ENCODE data around the gene SAXO1. TPM values are rescaled to one million over a fixed set of nuclear protein-coding genes. Genes with fewer than 3 reads are reported as not detected.

SAXO1 gene
- total and polyA plus RNA-seq, 2 experiments from 2014 or later, result 0.02 TPM; not detected in 1

DNA sequence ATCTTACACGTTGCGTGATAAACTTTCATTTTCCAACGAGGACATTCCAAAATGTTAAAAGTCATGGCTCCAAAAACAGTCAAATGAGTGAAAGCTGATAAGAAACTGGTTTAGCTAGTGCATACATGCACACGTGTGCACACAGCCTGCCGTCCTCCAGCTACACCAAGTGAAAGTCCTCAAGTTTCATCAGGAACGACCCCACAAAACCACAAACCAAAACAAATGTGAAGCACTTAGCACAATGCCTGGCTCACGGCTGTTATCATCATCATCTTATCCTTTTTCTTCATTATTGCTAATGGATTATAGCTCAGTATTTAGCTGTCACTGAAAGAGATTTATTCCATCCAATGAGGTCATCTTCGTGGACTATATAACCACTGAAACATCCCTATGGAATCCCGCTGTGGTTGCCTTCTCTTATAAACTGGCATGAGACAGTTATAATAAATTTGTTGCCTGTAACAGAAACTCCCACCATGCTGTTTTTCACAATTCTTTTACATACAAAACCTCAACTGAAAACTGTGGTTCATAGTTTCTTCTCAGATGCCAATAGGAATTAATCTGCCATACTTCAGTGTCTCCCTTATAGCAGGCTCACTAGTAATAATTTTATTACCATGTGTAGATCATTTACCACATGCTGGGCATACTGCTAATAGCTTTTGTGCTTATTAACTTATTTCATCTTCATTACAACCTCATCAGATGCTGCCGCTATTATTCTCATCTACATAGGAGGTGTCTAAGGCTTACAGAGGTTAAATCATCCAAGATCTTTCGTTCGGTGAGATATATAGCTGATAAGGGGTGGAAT is 56.1 kb downstream of the SAXO1 start:
- Histone ChIP-seq H2AFZ (peak overlapping the region; percentile 43; the same call in 1 of the 2 replicates), H3K27me3 (ENCODE audit: insufficient read depth) (no peaks in the 10 kb centered on the region), H3K9me2 (ENCODE audit: insufficient read depth) (no peaks in the 10 kb centered on the region), H3K27ac (ENCODE audit: low read depth) (no peak overlapping the region), H3F3A (replicated peaks; ENCODE audit: low read depth) (no peaks in the 10 kb centered on the region), H3K4me1 (ENCODE audit: insufficient read depth) (0 out of 2 replicates have a peak, but pooled peaks cover 6% of the 10 kb centered on the region), H3K79me2 (replicated peaks; ENCODE audit: insufficient read depth) (no peaks in the 10 kb centered on the region; the same call in 1 of the 2 replicates), H4K20me1 (replicated peaks; ENCODE audit: insufficient read depth) (no peaks in the 10 kb centered on the region), H3K4me3 (no peak overlapping the region), H3K4me2 (no peak overlapping the region), H3K36me3 (ENCODE audit: insufficient read depth) (no peaks in the 10 kb centered on the region)
- Mint-ChIP-seq H3K36me3 (ENCODE audit: low read depth) (no peaks in the 10 kb centered on the region), H3K9me3 (no peaks in the 10 kb centered on the region), H3K27me3 (ENCODE audit: insufficient read depth, low read depth, poor library complexity) (peaks cover 10% of the 10 kb centered on the region), H3K27ac (no peak overlapping the region), H3K4me1 (peaks cover 18% of the 10 kb centered on the region; the same call in 2 of the 3 replicates), H3K4me3 (no peak overlapping the region)
- TF ChIP-seq, protein P1, sequence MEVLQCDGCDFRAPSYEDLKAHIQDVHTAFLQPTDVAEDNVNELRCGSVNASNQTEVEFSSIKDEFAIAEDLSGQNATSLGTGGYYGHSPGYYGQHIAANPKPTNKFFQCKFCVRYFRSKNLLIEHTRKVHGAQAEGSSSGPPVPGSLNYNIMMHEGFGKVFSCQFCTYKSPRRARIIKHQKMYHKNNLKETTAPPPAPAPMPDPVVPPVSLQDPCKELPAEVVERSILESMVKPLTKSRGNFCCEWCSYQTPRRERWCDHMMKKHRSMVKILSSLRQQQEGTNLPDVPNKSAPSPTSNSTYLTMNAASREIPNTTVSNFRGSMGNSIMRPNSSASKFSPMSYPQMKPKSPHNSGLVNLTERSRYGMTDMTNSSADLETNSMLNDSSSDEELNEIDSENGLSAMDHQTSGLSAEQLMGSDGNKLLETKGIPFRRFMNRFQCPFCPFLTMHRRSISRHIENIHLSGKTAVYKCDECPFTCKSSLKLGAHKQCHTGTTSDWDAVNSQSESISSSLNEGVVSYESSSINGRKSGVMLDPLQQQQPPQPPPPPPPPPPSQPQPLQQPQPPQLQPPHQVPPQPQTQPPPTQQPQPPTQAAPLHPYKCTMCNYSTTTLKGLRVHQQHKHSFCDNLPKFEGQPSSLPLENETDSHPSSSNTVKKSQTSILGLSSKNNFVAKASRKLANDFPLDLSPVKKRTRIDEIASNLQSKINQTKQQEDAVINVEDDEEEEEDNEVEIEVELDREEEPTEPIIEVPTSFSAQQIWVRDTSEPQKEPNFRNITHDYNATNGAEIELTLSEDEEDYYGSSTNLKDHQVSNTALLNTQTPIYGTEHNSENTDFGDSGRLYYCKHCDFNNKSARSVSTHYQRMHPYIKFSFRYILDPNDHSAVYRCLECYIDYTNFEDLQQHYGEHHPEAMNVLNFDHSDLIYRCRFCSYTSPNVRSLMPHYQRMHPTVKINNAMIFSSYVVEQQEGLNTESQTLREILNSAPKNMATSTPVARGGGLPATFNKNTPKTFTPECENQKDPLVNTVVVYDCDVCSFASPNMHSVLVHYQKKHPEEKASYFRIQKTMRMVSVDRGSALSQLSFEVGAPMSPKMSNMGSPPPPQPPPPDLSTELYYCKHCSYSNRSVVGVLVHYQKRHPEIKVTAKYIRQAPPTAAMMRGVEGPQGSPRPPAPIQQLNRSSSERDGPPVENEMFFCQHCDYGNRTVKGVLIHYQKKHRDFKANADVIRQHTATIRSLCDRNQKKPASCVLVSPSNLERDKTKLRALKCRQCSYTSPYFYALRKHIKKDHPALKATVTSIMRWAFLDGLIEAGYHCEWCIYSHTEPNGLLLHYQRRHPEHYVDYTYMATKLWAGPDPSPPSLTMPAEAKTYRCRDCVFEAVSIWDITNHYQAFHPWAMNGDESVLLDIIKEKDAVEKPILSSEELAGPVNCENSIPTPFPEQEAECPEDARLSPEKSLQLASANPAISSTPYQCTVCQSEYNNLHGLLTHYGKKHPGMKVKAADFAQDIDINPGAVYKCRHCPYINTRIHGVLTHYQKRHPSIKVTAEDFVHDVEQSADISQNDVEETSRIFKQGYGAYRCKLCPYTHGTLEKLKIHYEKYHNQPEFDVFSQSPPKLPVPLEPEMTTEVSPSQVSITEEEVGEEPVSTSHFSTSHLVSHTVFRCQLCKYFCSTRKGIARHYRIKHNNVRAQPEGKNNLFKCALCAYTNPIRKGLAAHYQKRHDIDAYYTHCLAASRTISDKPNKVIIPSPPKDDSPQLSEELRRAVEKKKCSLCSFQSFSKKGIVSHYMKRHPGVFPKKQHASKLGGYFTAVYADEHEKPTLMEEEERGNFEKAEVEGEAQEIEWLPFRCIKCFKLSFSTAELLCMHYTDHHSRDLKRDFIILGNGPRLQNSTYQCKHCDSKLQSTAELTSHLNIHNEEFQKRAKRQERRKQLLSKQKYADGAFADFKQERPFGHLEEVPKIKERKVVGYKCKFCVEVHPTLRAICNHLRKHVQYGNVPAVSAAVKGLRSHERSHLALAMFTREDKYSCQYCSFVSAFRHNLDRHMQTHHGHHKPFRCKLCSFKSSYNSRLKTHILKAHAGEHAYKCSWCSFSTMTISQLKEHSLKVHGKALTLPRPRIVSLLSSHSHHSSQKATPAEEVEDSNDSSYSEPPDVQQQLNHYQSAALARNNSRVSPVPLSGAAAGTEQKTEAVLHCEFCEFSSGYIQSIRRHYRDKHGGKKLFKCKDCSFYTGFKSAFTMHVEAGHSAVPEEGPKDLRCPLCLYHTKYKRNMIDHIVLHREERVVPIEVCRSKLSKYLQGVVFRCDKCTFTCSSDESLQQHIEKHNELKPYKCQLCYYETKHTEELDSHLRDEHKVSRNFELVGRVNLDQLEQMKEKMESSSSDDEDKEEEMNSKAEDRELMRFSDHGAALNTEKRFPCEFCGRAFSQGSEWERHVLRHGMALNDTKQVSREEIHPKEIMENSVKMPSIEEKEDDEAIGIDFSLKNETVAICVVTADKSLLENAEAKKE (CRISPR knock-in tag; IDR thresholded peaks at IDR 0.05), result no peak
- TF ChIP-seq CREB1 (CRISPR knock-in tag; IDR thresholded peaks at IDR 0.05; ENCODE audit: low read depth) (no peak), NANOG (IDR thresholded peaks at IDR 0.05; ENCODE audit: borderline replicate concordance) (no peak), JUNB (IDR thresholded peaks at IDR 0.05; ENCODE audit: unreplicated experiment) (no peak), ZNF331 (CRISPR knock-in tag; IDR thresholded peaks at IDR 0.05; ENCODE audit: low read depth) (no peak), STAT1 (IDR thresholded peaks at IDR 0.05; ENCODE audit: unreplicated experiment) (no peak), POLR2AphosphoS5 (IDR thresholded peaks at IDR 0.05; ENCODE audit: low read depth) (no peak), EZH2 (IDR thresholded peaks at IDR 0.05; ENCODE audit: low read depth, unreplicated experiment) (no peak), EZH2phosphoT487 (IDR thresholded peaks at IDR 0.05; ENCODE audit: unreplicated experiment) (no peak), ZNF114 (CRISPR knock-in tag; IDR thresholded peaks at IDR 0.05) (no peak)
- TF ChIP-seq, protein P2, sequence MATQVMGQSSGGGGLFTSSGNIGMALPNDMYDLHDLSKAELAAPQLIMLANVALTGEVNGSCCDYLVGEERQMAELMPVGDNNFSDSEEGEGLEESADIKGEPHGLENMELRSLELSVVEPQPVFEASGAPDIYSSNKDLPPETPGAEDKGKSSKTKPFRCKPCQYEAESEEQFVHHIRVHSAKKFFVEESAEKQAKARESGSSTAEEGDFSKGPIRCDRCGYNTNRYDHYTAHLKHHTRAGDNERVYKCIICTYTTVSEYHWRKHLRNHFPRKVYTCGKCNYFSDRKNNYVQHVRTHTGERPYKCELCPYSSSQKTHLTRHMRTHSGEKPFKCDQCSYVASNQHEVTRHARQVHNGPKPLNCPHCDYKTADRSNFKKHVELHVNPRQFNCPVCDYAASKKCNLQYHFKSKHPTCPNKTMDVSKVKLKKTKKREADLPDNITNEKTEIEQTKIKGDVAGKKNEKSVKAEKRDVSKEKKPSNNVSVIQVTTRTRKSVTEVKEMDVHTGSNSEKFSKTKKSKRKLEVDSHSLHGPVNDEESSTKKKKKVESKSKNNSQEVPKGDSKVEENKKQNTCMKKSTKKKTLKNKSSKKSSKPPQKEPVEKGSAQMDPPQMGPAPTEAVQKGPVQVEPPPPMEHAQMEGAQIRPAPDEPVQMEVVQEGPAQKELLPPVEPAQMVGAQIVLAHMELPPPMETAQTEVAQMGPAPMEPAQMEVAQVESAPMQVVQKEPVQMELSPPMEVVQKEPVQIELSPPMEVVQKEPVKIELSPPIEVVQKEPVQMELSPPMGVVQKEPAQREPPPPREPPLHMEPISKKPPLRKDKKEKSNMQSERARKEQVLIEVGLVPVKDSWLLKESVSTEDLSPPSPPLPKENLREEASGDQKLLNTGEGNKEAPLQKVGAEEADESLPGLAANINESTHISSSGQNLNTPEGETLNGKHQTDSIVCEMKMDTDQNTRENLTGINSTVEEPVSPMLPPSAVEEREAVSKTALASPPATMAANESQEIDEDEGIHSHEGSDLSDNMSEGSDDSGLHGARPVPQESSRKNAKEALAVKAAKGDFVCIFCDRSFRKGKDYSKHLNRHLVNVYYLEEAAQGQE (IDR thresholded peaks at IDR 0.05; ENCODE audit: unreplicated experiment), result no peak
- TF ChIP-seq, protein P3, sequence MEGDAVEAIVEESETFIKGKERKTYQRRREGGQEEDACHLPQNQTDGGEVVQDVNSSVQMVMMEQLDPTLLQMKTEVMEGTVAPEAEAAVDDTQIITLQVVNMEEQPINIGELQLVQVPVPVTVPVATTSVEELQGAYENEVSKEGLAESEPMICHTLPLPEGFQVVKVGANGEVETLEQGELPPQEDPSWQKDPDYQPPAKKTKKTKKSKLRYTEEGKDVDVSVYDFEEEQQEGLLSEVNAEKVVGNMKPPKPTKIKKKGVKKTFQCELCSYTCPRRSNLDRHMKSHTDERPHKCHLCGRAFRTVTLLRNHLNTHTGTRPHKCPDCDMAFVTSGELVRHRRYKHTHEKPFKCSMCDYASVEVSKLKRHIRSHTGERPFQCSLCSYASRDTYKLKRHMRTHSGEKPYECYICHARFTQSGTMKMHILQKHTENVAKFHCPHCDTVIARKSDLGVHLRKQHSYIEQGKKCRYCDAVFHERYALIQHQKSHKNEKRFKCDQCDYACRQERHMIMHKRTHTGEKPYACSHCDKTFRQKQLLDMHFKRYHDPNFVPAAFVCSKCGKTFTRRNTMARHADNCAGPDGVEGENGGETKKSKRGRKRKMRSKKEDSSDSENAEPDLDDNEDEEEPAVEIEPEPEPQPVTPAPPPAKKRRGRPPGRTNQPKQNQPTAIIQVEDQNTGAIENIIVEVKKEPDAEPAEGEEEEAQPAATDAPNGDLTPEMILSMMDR (conservative IDR thresholded peaks at IDR 0.05; ENCODE audit: low read depth in 2 of 2), result no peak
- TF ChIP-seq, protein P4, sequence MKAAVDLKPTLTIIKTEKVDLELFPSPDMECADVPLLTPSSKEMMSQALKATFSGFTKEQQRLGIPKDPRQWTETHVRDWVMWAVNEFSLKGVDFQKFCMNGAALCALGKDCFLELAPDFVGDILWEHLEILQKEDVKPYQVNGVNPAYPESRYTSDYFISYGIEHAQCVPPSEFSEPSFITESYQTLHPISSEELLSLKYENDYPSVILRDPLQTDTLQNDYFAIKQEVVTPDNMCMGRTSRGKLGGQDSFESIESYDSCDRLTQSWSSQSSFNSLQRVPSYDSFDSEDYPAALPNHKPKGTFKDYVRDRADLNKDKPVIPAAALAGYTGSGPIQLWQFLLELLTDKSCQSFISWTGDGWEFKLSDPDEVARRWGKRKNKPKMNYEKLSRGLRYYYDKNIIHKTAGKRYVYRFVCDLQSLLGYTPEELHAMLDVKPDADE (IDR thresholded peaks at IDR 0.05), result no peak
- DNase-seq (ENCODE audit: low spot score) (no peak), ATAC-seq (no peak)

Data from GM23338 (cell line).